ENCODE data around the gene CDH13.

CDH13 gene

GRCh38 chr16:82660075-82660645 lies 33.4 kb downstream of the CDH13 start:
- peaks cover 25% of the 10 kb centered on the region for H3K4me1 ChIP-seq (ENCODE audit: insufficient read depth, poor library complexity, severe bottlenecking)
- ATAC-seq (ENCODE audit: low read depth) (no peak), DNase-seq (ENCODE audit: low spot score) (no peak)
- no peak overlapping the region for H3K4me3 ChIP-seq (ENCODE audit: severe bottlenecking)
- H3K27ac ChIP-seq (ENCODE audit: poor library complexity, severe bottlenecking): no peak overlapping the region
- H3K36me3 ChIP-seq (ENCODE audit: low read depth): peaks cover 7% of the 10 kb centered on the region; the same call in 1 of the 2 replicates
- H3K9me3 ChIP-seq (ENCODE audit: severe bottlenecking): no peaks in the 10 kb centered on the region
- H3K27me3 ChIP-seq (ENCODE audit: insufficient read depth, poor library complexity, severe bottlenecking): no peaks in the 10 kb centered on the region
- TF ChIP-seq CTCF (IDR thresholded peaks at IDR 0.05; ENCODE audit: poor library complexity, severe bottlenecking): no peak

DNA sequence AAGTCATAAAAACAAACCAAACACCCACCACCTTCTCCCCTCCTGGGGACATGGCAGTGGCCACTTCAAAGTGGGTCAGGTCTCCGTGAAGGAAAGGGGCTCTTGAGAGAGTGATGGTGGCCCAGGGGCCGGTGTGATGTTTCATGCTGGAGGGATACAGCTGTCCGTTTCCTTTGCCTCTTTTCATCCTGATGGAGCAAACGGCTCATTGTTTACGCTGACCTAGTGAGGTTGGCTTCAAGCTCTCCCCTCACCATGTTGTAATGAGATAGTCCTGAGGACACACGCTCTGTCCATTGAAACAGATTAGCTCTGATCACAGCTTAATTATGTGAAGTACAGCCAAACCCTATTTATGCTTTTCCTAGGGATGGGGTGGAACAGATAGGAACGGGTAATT lies 34.2 kb downstream of the CDH13 start:
- Histone ChIP-seq H3K4me1 (ENCODE audit: insufficient read depth, poor library complexity, severe bottlenecking) (peaks cover 18% of the 10 kb centered on the region), H3K4me3 (ENCODE audit: severe bottlenecking) (no peak overlapping the region), H3K27me3 (ENCODE audit: insufficient read depth, poor library complexity, severe bottlenecking) (no peaks in the 10 kb centered on the region), H3K27ac (ENCODE audit: poor library complexity, severe bottlenecking) (no peak overlapping the region), H3K9me3 (ENCODE audit: severe bottlenecking) (no peaks in the 10 kb centered on the region), H3K36me3 (ENCODE audit: low read depth) (peaks cover 11% of the 10 kb centered on the region; the same call in 1 of the 2 replicates)
- no peak for ATAC-seq (ENCODE audit: low read depth)
- no peak for DNase-seq (ENCODE audit: low spot score)
- TF ChIP-seq CTCF (IDR thresholded peaks at IDR 0.05; ENCODE audit: poor library complexity, severe bottlenecking): no peak

DNA sequence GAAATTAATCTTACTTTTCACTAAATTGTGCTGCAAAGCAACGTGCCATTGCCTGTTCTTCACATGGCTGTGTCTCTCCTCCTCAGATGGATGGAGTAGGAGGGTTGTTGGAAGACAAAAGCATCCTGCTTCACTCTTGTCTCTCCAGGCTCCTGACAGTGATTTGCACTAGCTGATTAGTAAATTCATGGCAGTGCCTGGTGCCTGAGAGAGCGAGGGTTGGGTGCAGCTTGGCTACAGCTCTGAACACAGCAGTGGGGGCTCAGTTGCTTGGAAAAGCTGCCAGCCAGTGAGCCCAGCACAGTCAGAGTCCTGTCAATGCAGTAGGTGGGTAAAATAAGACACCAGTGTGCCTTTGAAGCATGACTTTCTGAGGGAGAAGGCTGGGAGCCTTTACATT lies 37.4 kb downstream of the CDH13 start:
- ATAC-seq (ENCODE audit: low read depth) (no peak), DNase-seq (ENCODE audit: low spot score) (no peak)
- Histone ChIP-seq H3K9me3 (ENCODE audit: severe bottlenecking) (no peaks in the 10 kb centered on the region), H3K4me1 (ENCODE audit: insufficient read depth, poor library complexity, severe bottlenecking) (peaks cover 4% of the 10 kb centered on the region), H3K4me3 (ENCODE audit: severe bottlenecking) (no peak overlapping the region), H3K27me3 (ENCODE audit: insufficient read depth, poor library complexity, severe bottlenecking) (no peaks in the 10 kb centered on the region), H3K27ac (ENCODE audit: poor library complexity, severe bottlenecking) (no peak overlapping the region), H3K36me3 (ENCODE audit: low read depth) (peaks cover 16% of the 10 kb centered on the region; the same call in 1 of the 2 replicates)
- no peak for TF ChIP-seq CTCF (IDR thresholded peaks at IDR 0.05; ENCODE audit: poor library complexity, severe bottlenecking)

DNA sequence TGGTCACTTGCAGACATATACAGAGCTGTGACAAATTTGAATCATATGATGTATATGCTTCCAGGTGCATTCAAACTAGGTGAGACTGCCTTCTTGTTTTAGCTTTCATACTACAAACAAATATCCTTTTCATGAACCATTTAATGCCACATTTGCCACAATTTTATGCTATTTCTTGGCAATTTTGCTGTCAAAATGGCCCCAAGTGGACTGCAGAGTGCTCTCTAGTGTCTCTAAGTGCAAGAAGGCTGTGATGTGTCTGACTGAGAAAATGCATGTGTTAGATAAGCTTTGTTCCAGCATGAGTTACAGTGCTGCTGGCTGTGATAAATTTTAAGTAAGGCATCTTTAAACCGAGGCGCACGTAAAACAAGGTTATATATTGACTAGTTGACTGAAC lies 38.3 kb downstream of the CDH13 start:
- Histone ChIP-seq H3K27me3 (ENCODE audit: insufficient read depth, poor library complexity, severe bottlenecking) (no peaks in the 10 kb centered on the region), H3K36me3 (ENCODE audit: low read depth) (peaks cover 16% of the 10 kb centered on the region; the same call in 1 of the 2 replicates), H3K27ac (ENCODE audit: poor library complexity, severe bottlenecking) (no peak overlapping the region), H3K9me3 (ENCODE audit: severe bottlenecking) (no peaks in the 10 kb centered on the region), H3K4me3 (ENCODE audit: severe bottlenecking) (no peak overlapping the region), H3K4me1 (ENCODE audit: insufficient read depth, poor library complexity, severe bottlenecking) (no peaks in the 10 kb centered on the region)
- ATAC-seq (ENCODE audit: low read depth): no peak
- no peak for DNase-seq (ENCODE audit: low spot score)
- TF ChIP-seq CTCF (IDR thresholded peaks at IDR 0.05; ENCODE audit: poor library complexity, severe bottlenecking): no peak

GRCh38 chr16:82667437-82667836 lies 40.7 kb downstream of the CDH13 start:
- Histone ChIP-seq H3K27me3 (ENCODE audit: insufficient read depth, poor library complexity, severe bottlenecking) (no peaks in the 10 kb centered on the region), H3K36me3 (ENCODE audit: low read depth) (peaks cover 16% of the 10 kb centered on the region; the same call in 1 of the 2 replicates), H3K27ac (ENCODE audit: poor library complexity, severe bottlenecking) (no peak overlapping the region), H3K9me3 (ENCODE audit: severe bottlenecking) (no peaks in the 10 kb centered on the region), H3K4me3 (ENCODE audit: severe bottlenecking) (no peak overlapping the region), H3K4me1 (ENCODE audit: insufficient read depth, poor library complexity, severe bottlenecking) (no peaks in the 10 kb centered on the region)
- TF ChIP-seq CTCF (IDR thresholded peaks at IDR 0.05; ENCODE audit: poor library complexity, severe bottlenecking): no peak
- ATAC-seq (ENCODE audit: low read depth) (no peak), DNase-seq (ENCODE audit: low spot score) (no peak)

All from RWPE2 (cell line).